Neuronal stem cell (in vitro differentiated cells): ENCODE measurements around the gene TMEM9.

Experiments
- DNase-seq: peaks from one replicate; pipeline ENCODE4 v3.0.0-alpha.2; 2013; ENCODE audit warnings: low spot score
- H2AFZ ChIP-seq: one replicate; pipeline ENCODE4 v1.6.1; 2013; ENCODE audit warnings: mild to moderate bottlenecking, low read length, inconsistent platforms
- H2AK5ac ChIP-seq: 2 replicates; pipeline ENCODE4 v1.6.1; 2013; ENCODE audit warnings: low read depth, mild to moderate bottlenecking, inconsistent platforms, low read length, moderate library complexity, mixed read lengths
- H2BK120ac ChIP-seq: 2 replicates; pipeline ENCODE4 v1.6.1; 2013; ENCODE audit warnings: low read depth, mild to moderate bottlenecking, inconsistent platforms, low read length, moderate library complexity, mixed read lengths
- H2BK12ac ChIP-seq: one replicate; pipeline ENCODE4 v1.6.1; 2013; ENCODE audit warnings: low read length, inconsistent platforms
- H2BK15ac ChIP-seq: 2 replicates; pipeline ENCODE4 v1.6.1; 2013; ENCODE audit warnings: mild to moderate bottlenecking, low read length, inconsistent platforms, mixed read lengths
- H2BK5ac ChIP-seq: one replicate; pipeline ENCODE4 v1.6.1; 2013; ENCODE audit warnings: inconsistent platforms, mild to moderate bottlenecking, low read length, moderate library complexity
- H3K14ac ChIP-seq: one replicate; pipeline ENCODE4 v1.6.1; 2013; ENCODE audit warnings: low read length, inconsistent platforms
- H3K18ac ChIP-seq: 2 replicates; pipeline ENCODE4 v1.6.1; 2013; ENCODE audit warnings: low read length, inconsistent platforms
- H3K23ac ChIP-seq: 2 replicates; pipeline ENCODE4 v1.6.1; 2013; ENCODE audit warnings: low read depth, mild to moderate bottlenecking, mixed read lengths, low read length, inconsistent platforms; ENCODE audit not compliant: poor library complexity
- H3K27ac ChIP-seq: replicated peaks from 3 replicates; pipeline ENCODE4 v1.5.1; 2013; ENCODE audit warnings: low read length, inconsistent platforms
- H3K27me3 ChIP-seq, 3 experiments: 2 replicates each; pipeline ENCODE4 v1.6.1; 2013; ENCODE audit warnings: low read length in 3 of 3, mild to moderate bottlenecking in 2 of 3, inconsistent platforms in 1 of 3, low read depth in 1 of 3, mixed read lengths in 1 of 3, moderate library complexity in 1 of 3; ENCODE audit not compliant: control insufficient read depth in 3 of 3, insufficient read depth in 3 of 3
- H3K36me3 ChIP-seq, 2 donors: replicated peaks in 1 of 2; 2 replicates each; pipeline ENCODE4 v1.6.1; 2013; ENCODE audit warnings: low read length in 2 of 2; ENCODE audit not compliant: control insufficient read depth in 2 of 2, insufficient read depth in 2 of 2
- H3K4ac ChIP-seq: 2 replicates; pipeline ENCODE4 v1.6.1; 2013; ENCODE audit warnings: inconsistent platforms, mild to moderate bottlenecking, low read length, moderate library complexity
- H3K4me1 ChIP-seq, 2 donors: 1 replicate in 1 of 2; 2 replicates in 1 of 2; pipeline ENCODE4 v1.6.1; 2013; ENCODE audit warnings: low read length in 2 of 2, low read depth in 1 of 2; ENCODE audit not compliant: control insufficient read depth in 2 of 2, insufficient read depth in 1 of 2
- H3K4me2 ChIP-seq: one replicate; pipeline ENCODE4 v1.6.1; 2013; ENCODE audit warnings: mild to moderate bottlenecking, low read length, inconsistent platforms; ENCODE audit not compliant: insufficient read depth, poor library complexity, severe bottlenecking
- H3K4me3 ChIP-seq, 2 donors: 2 replicates each; pipeline ENCODE4 v1.5.1; 2013; ENCODE audit warnings: low read length in 2 of 2, mild to moderate bottlenecking in 2 of 2, inconsistent platforms in 1 of 2, moderate library complexity in 1 of 2
- H3K79me1 ChIP-seq: one replicate; pipeline ENCODE4 v1.6.1; 2013; ENCODE audit warnings: low read depth, mild to moderate bottlenecking, inconsistent platforms, low read length, moderate library complexity
- H3K9ac ChIP-seq: one replicate; pipeline ENCODE4 v1.6.1; 2013; ENCODE audit warnings: mild to moderate bottlenecking, low read depth, low read length, inconsistent platforms; ENCODE audit not compliant: poor library complexity
- H3K9me3 ChIP-seq, 2 donors: replicated peaks in 1 of 2; 2 replicates each; pipeline versions ENCODE3 to v1.6.1; 2013; ENCODE audit warnings: low read length in 2 of 2, mild to moderate bottlenecking in 2 of 2, inconsistent platforms in 1 of 2, low read depth in 1 of 2, mixed read lengths in 1 of 2, moderate library complexity in 1 of 2; ENCODE audit not compliant: control insufficient read depth in 2 of 2, insufficient read depth in 1 of 2
- H4K8ac ChIP-seq: one replicate; pipeline ENCODE4 v1.6.1; 2013; ENCODE audit warnings: low read depth, mild to moderate bottlenecking, inconsistent platforms, low read length, moderate library complexity
- H4K91ac ChIP-seq: one replicate; pipeline ENCODE4 v1.6.1; 2013; ENCODE audit warnings: low read length, low read depth, mild to moderate bottlenecking, inconsistent platforms; ENCODE audit not compliant: poor library complexity
- WGBS, 2 donors: extraction: QIAGEN DNeasy Blood & Tissue Kit; methylation state at CpG; one replicate each; pipeline ENCODE4 v1.1.7; 2013; ENCODE audit warnings: missing lambda C conversion rate in 2 of 2, mixed read lengths in 1 of 2; ENCODE audit not compliant: insufficient read length in 2 of 2, insufficient replicate concordance in 1 of 2; ENCODE audit errors: extremely low coverage in 2 of 2; 5-methylcytosine and 5-hydroxymethylcytosine counted together

TMEM9 gene

GRCh38 chr1:201136355-201137023 lies 17.8 kb downstream of the TMEM9 start:
- H3K4me1 ChIP-seq: no peaks in the 10 kb centered on the region
- no peak overlapping the region for H3K4ac ChIP-seq
- H3K18ac ChIP-seq: no peak overlapping the region
- H2BK12ac ChIP-seq: no peak overlapping the region
- no peak for DNase-seq
- H3K14ac ChIP-seq: no peak overlapping the region
- no CpG with 5 or more reads among the region's 8 CpGs for WGBS, 2 donors
- H3K4me2 ChIP-seq: no peak overlapping the region
- H3K9me3 ChIP-seq: peaks cover 0 to 2% of the 10 kb centered on the region in 2 donors
- no peak overlapping the region for H2AK5ac ChIP-seq
- no peak overlapping the region for H2AFZ ChIP-seq
- no peak overlapping the region for H2BK120ac ChIP-seq
- no peak overlapping the region for H3K9ac ChIP-seq
- no peak overlapping the region for H4K8ac ChIP-seq
- no peak overlapping the region for H2BK5ac ChIP-seq
- H2BK15ac ChIP-seq: no peak overlapping the region
- no peak overlapping the region for H3K23ac ChIP-seq
- H4K91ac ChIP-seq: no peak overlapping the region
- H3K27ac ChIP-seq: no peak overlapping the region
- peaks cover 46 to 76% of the 10 kb centered on the region in 2 donors for H3K36me3 ChIP-seq
- no peak overlapping the region for H3K4me3 ChIP-seq
- no peaks in the 10 kb centered on the region for H3K79me1 ChIP-seq
- no peaks in the 10 kb centered on the region for H3K27me3 ChIP-seq

DNA sequence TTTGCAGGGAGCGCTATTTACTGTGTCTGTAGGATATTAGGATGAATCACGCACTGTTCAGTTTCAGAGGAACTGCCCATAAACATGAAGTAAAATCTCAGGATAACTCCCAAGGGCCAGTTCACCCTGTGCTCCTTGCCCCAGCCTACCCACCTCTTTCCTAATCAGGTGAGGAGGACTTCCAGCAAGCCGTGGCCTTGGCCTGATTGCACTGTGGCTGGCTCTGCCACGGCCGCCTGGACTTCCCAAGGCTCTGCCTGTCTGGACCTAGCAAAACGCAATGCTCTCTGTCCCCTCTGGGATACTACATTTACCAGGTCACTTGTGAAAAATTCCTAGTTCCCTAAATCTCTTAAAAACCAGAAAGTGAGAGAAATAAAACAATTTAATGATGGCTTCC lies 19.9 kb downstream of the TMEM9 start:
- Histone ChIP-seq H3K4me3 (no peak overlapping the region), H3K23ac (no peak overlapping the region), H2AFZ (no peak overlapping the region), H3K4ac (no peak overlapping the region), H3K79me1 (no peaks in the 10 kb centered on the region), H3K36me3 (peaks cover 35 to 55% of the 10 kb centered on the region in 2 donors), H3K9ac (no peak overlapping the region), H3K4me1 (no peaks in the 10 kb centered on the region), H3K18ac (no peak overlapping the region), H3K4me2 (no peak overlapping the region), H3K27me3 (no peaks in the 10 kb centered on the region), H3K14ac (no peak overlapping the region), H4K8ac (no peak overlapping the region), H2BK12ac (no peak overlapping the region), H3K9me3 (peaks cover 0 to 2% of the 10 kb centered on the region in 2 donors), H2BK15ac (no peak overlapping the region), H2BK5ac (no peak overlapping the region), H2AK5ac (no peak overlapping the region), H2BK120ac (no peak overlapping the region), H3K27ac (no peak overlapping the region), H4K91ac (no peak overlapping the region)
- no peak for DNase-seq
- no CpG with 5 or more reads among the region's 6 CpGs for WGBS, 2 donors

- Histone ChIP-seq H3K18ac (no peak overlapping the region), H3K4me1 (peaks cover 0 to 6% of the 10 kb centered on the region in 2 donors), H3K9ac (no peak overlapping the region), H3K79me1 (no peaks in the 10 kb centered on the region), H4K91ac (no peak overlapping the region), H2BK12ac (no peak overlapping the region), H2BK5ac (no peak overlapping the region), H3K4ac (no peak overlapping the region), H3K36me3 (peaks cover 21 to 25% of the 10 kb centered on the region in 2 donors), H3K9me3 (peaks cover 0 to 2% of the 10 kb centered on the region in 2 donors), H2AK5ac (peak overlapping the region; percentile 53), H4K8ac (no peak overlapping the region), H3K4me3 (no peak overlapping the region), H3K27ac (no peak overlapping the region), H2BK120ac (no peak overlapping the region), H3K14ac (no peak overlapping the region), H3K27me3 (peaks cover 0 to 4% (median 0%) of the 10 kb centered on the region in 3 experiments), H3K23ac (no peak overlapping the region), H3K4me2 (no peak overlapping the region), H2BK15ac (no peak overlapping the region), H2AFZ (no peak overlapping the region)
- no CpG with 5 or more reads among the region's 4 CpGs for WGBS, 2 donors
- no peak for DNase-seq
Observed at GRCh38 chr1:201131398-201131797, 22.9 kb downstream of the TMEM9 start.

DNA sequence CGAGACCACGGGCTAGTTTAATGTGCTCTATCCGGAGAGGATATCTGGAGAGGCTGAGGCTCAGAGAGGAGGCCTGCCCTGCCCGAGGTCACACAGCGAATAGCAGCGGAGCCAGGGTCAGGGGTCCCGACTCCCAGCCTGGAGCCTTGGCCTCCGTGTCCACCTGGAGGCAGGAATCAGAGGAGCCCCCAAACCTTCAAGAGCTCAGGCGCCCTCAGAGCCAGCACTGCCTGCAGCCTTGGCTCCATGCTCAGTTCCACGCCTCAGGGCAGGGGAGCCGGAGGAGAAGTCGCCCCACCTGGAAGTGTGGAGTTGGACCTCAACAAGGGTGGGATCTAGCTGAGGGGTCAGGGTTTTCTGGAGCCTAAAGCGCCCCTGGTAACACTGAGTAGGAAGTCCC lies 25.3 kb downstream of the TMEM9 start:
- peaks cover 0 to 6% of the 10 kb centered on the region in 2 donors for H3K4me1 ChIP-seq
- no peak overlapping the region for H2BK15ac ChIP-seq
- no peak for DNase-seq
- WGBS, 2 donors: no CpG with 5 or more reads among the region's 13 CpGs
- H2BK12ac ChIP-seq: no peak overlapping the region
- H3K27me3 ChIP-seq: peaks cover 0 to 27% (median 0%) of the 10 kb centered on the region in 3 experiments
- H3K79me1 ChIP-seq: no peaks in the 10 kb centered on the region
- H4K91ac ChIP-seq: no peak overlapping the region
- no peak overlapping the region for H3K9ac ChIP-seq
- H2AK5ac ChIP-seq: no peak overlapping the region
- H3K4ac ChIP-seq: no peak overlapping the region
- no peak overlapping the region for H2BK5ac ChIP-seq
- no peaks in the 10 kb centered on the region for H3K9me3 ChIP-seq
- H2BK120ac ChIP-seq: no peak overlapping the region
- no peak overlapping the region for H3K23ac ChIP-seq
- no peak overlapping the region for H3K4me2 ChIP-seq
- H3K14ac ChIP-seq: no peak overlapping the region
- H3K18ac ChIP-seq: peak overlapping the region; percentile 61
- H3K27ac ChIP-seq: no peak overlapping the region
- peaks cover 0 to under 1% of the 10 kb centered on the region in 2 donors for H3K36me3 ChIP-seq
- no peak overlapping the region for H3K4me3 ChIP-seq
- no peak overlapping the region for H2AFZ ChIP-seq
- H4K8ac ChIP-seq: no peak overlapping the region
